GM18502 (cell line): ENCODE data around the gene ZNF280D.
A peak's percentile ranks its signal among the peaks of the same experiment; 100 is the strongest.
"Not testable (repeated sequence)": the region's sequence is repeated elsewhere in the genome, so short reads cannot be mapped to it uniquely, and the experiment has no call there.

Source experiments
- ATAC-seq: cut with Tn5 transposase; IDR thresholded peaks from one replicate; pipeline ENCODE4 v1.9.1; 2021; ENCODE audit warnings: mild to moderate bottlenecking; ENCODE audit not compliant: unreplicated experiment, poor library complexity

The ZNF280D gene

GRCh38 chr15:56733136-56734012 is at the start of gene ZNF280D:
Gene ZNF280D (minus strand): TSS chr15:56733509. CDS start chr15:56707109, 26,400 bp downstream.
- peak; percentile 87 for ATAC-seq

- ATAC-seq, result no peak
Observed at GRCh38 chr15:56782306-56782705, 49.0 kb upstream of the ZNF280D start.

- no peak for ATAC-seq
Observed at GRCh38 chr15:56781666-56782065, 48.4 kb upstream of the ZNF280D start.

- ATAC-seq, result not testable (repeated sequence)
Observed at GRCh38 chr15:56780102-56780725, 46.9 kb upstream of the ZNF280D start.

GRCh38 chr15:56779449-56779848 is 46.1 kb upstream of the ZNF280D start:
- ATAC-seq, result not testable (repeated sequence)

GRCh38 chr15:56778761-56779160 is 45.5 kb upstream of the ZNF280D start:
- no peak for ATAC-seq

- no peak for ATAC-seq
Observed at GRCh38 chr15:56776839-56777238, 43.5 kb upstream of the ZNF280D start.

- ATAC-seq, result no peak
Observed at GRCh38 chr15:56775641-56776040, 42.3 kb upstream of the ZNF280D start.

GRCh38 chr15:56774356-56774755 is 41.0 kb upstream of the ZNF280D start:
- ATAC-seq, result no peak

- no peak for ATAC-seq
Observed at GRCh38 chr15:56772868-56773639, 39.7 kb upstream of the ZNF280D start.

- ATAC-seq, result no peak
Observed at GRCh38 chr15:56770173-56770572, 36.9 kb upstream of the ZNF280D start.

GRCh38 chr15:56767315-56767714 is 34.0 kb upstream of the ZNF280D start:
- no peak for ATAC-seq

GRCh38 chr15:56765251-56765650 is 31.9 kb upstream of the ZNF280D start:
- no peak for ATAC-seq

- no peak for ATAC-seq
Observed at GRCh38 chr15:56763141-56763895, 30.0 kb upstream of the ZNF280D start.

- no peak for ATAC-seq
Observed at GRCh38 chr15:56760186-56760585, 26.9 kb upstream of the ZNF280D start.

- ATAC-seq, result no peak
Observed at GRCh38 chr15:56759450-56759845, 26.1 kb upstream of the ZNF280D start.

GRCh38 chr15:56758770-56759449 is 25.6 kb upstream of the ZNF280D start:
- no peak for ATAC-seq

GRCh38 chr15:56757875-56758274 is 24.6 kb upstream of the ZNF280D start:
- ATAC-seq, result no peak

- ATAC-seq, result no peak
Observed at GRCh38 chr15:56754772-56755370, 21.6 kb upstream of the ZNF280D start.
